ENCODE data around the gene ADAMTS12. TPM values are rescaled to one million over a fixed set of nuclear protein-coding genes. Genes with fewer than 3 reads are reported as not detected.

ADAMTS12 gene
- total and polyA plus RNA-seq, 9 of the 15 experiments (the other 6 are each of a cell fraction or from before 2014, with no cell fraction given) = 0.11 TPM; not detected in 8

- Histone ChIP-seq H4K20me1 (replicated peaks; ENCODE audit: control insufficient read depth, insufficient read depth, low read length) (no peaks in the 10 kb centered on the region), H3K79me2 (ENCODE audit: control insufficient read depth, insufficient read depth, low read length) (no peaks in the 10 kb centered on the region), H3K9ac (ENCODE audit: insufficient read depth in 1 of 2, low read depth in 2 of 2, low read length in 2 of 2) (no peak overlapping the region), H3K4me1 (replicated peaks in 1 of 2; ENCODE audit: control insufficient read depth in 2 of 2, insufficient read depth in 2 of 2, low read length in 2 of 2) (no peaks in the 10 kb centered on the region), H3K4me3 (no peak overlapping the region), H3K9me3 (replicated peaks; ENCODE audit: control insufficient read depth, insufficient read depth, low read depth, low read length) (no peaks in the 10 kb centered on the region; the same call in 1 of the 2 replicates), H3K36me3 (ENCODE audit: control insufficient read depth, insufficient read depth, low read length) (no peaks in the 10 kb centered on the region), H3K4me2 (ENCODE audit: insufficient read depth, low read length) (no peak overlapping the region), H3K9me1 (ENCODE audit: control insufficient read depth, insufficient read depth, low read length) (no peaks in the 10 kb centered on the region), H3K27me3 (ENCODE audit: control insufficient read depth in 2 of 2, insufficient read depth in 2 of 2, low read length in 2 of 2) (no peaks in the 10 kb centered on the region), H3K27ac (ENCODE audit: extremely low read depth, low read depth, low read length) (no peak overlapping the region), H2AFZ (ENCODE audit: low read depth, low read length) (no peak overlapping the region)
- in situ Hi-C loops (cut with MboI) = no loop called here
- no peak for TF ChIP-seq FOXP1 (CRISPR knock-in tag; IDR thresholded peaks at IDR 0.05)
- TF ChIP-seq SMARCE1 (IDR thresholded peaks at IDR 0.05) = no peak
- TF ChIP-seq TFE3 (CRISPR knock-in tag; IDR thresholded peaks at IDR 0.05) = peak; percentile 88
- no peak for TF ChIP-seq ZNF551 (CRISPR knock-in tag; IDR thresholded peaks at IDR 0.05)
- TF ChIP-seq RAD51 (IDR thresholded peaks at IDR 0.05; ENCODE audit: borderline replicate concordance, low read depth) = peak; percentile 30; the same call in 1 of the 2 replicates
- TF ChIP-seq ZNF589 (CRISPR knock-in tag; IDR thresholded peaks at IDR 0.05; ENCODE audit: low read depth) = no peak
- DNase-seq (ENCODE audit: extremely low read depth in 1 of 4, low spot score in 3 of 4) (no peak), ATAC-seq (no peak), FAIRE-seq (no peak)
- WGBS (ENCODE audit: insufficient coverage, low coverage, missing lambda C conversion rate) = 0% methylated on average over 3 of the region's 3 CpGs
- no TSS peak for BruUV-seq (replicated peaks)
- intact Hi-C loops (cut with micrococcal nuclease) = no loop called here
- ChIA-PET CTCF (ENCODE audit: low intra/inter-chr PET ratio) (no interaction called here), POLR2A (no interaction called here)
Measured at GRCh38 chr5:33702867-33703266, 188.9 kb downstream of the ADAMTS12 start.
